GM19468 (cell line): ENCODE results near the gene ST7.

ENCODE experiments used
- ATAC-seq: cut with Tn5 transposase; IDR thresholded peaks from one replicate; pipeline ENCODE4 v1.9.1; 2021; ENCODE audit warnings: mild to moderate bottlenecking, moderate library complexity, moderate number of reproducible peaks; ENCODE audit not compliant: unreplicated experiment; ENCODE audit errors: extremely low read depth

The ST7 gene

GRCh38 chr7:117139397-117139984 lies 186.2 kb downstream of the ST7 start:
- ATAC-seq, result no peak

- ATAC-seq, result no peak
Measured at GRCh38 chr7:117140921-117141320, 187.6 kb downstream of the ST7 start.

DNA sequence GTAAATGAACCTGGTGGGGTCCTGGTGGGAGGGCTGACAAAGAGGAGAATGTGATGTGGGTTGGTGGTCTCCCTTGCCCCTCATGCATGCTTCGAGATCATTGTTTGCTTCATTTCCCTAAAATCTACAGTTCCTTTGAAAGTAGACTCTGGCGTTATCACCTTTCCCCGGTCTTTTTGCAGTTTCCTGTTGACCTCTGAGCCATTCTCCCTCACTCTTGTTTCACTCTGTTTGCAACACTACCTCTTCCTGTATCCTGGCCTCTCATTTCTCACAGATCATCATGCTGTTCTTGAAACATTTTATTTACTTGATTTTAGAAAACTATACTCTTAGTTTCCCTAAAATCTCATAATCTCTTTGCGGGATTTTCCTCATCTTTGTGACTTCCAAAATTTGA lies 189.8 kb downstream of the ST7 start:
- ATAC-seq, result no peak

DNA sequence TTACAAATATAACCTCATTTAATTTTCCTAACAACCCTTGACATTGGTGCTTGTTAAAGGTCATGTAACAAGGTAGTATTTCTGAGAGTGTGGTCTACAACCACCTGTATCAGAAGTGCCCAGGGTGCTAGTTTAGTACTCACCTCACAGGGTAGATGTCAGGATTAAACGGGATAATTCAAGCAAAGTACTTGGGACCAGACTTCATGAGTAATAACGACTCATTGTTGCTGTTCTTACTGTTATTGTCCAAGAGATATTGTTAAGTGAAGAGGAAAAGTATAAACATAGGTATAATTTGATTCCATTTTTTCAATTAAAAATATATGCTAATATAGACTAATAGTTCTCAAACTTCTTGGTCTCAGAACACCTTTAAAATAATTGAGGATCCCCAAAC lies 190.3 kb downstream of the ST7 start:
- ATAC-seq, result no peak

DNA sequence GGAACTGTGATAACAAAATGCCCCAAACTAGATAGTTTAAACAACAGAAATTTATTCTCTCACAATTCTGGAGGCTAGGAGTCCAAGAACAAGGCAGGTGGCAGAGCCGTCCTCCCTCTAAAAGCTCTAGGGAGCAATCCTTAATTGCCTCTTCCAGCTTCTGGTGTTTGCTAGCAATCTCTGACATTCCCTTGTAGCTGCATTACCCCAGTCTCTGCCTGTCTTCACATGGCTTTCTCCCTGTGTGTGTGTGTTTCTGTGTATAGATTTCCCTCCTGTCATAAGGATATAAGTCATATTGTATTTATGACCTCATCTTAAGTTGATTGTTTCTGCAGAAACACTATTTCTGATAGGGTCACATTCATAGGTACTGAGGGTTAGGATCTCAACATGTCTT lies 192.0 kb downstream of the ST7 start:
- ATAC-seq, result no peak

DNA sequence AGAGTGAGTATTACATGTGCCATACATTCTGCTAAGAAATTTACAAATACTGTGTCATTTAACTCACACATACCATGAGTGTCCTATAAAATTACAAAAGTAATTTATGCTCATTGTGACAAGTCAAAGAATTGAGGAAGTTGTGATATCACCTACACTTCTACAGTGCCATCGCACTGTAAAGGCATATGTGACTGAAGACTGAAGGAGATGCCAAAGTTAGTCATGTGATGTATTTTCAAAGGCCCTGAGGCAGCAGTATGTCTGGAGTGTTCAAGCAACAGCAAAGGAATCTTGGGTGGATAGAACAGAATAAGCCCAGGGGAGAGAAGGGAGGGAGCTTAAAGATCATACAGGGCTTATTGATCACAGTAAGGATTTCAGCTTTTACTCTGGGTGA lies 192.8 kb downstream of the ST7 start:
- ATAC-seq, result no peak

- ATAC-seq, result no peak
Measured at GRCh38 chr7:117146511-117146910, 193.2 kb downstream of the ST7 start.

DNA sequence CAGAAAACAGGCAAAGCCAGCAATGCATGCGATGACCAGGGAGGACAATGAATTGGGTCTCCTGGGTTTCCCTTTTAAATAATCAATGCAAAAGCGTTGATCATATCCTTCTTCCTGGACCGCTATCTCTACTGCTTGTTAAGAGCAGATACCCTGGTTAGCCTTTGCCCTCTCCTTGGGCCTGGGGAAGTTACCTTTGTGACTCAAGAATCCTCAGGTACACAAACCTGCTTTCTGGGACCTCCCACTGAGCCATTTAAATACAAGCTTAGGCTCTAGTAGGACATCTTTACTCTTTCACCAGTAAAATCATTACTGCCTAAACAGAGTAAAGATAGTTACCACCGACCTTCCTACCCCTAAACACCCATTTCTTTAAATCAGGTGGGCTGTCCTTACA lies 195.7 kb downstream of the ST7 start:
- ATAC-seq, result no peak

DNA sequence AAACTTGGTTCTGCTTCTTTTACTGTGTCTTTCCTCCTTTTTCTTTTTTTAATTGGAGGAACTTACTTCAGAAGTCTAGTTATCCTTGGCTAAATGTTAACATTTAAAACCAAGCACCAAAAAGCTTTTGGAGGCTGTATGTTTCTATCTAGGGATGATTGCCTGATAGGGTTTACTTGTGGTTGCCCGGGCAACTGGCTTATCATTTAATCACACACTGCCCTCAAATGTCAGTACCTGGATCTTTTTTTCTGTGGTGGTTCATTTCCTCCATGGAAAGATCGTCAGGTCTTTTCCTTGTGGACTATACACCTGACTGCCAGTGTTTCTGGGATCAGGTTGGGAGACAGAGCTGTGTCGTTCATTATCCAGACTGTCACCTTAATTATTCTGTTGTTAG lies 196.4 kb downstream of the ST7 start:
- no peak for ATAC-seq

- no peak for ATAC-seq
Measured at GRCh38 chr7:117152213-117153007, 199.1 kb downstream of the ST7 start.

- ATAC-seq, result no peak
Measured at GRCh38 chr7:117153016-117153545, 199.8 kb downstream of the ST7 start.

DNA sequence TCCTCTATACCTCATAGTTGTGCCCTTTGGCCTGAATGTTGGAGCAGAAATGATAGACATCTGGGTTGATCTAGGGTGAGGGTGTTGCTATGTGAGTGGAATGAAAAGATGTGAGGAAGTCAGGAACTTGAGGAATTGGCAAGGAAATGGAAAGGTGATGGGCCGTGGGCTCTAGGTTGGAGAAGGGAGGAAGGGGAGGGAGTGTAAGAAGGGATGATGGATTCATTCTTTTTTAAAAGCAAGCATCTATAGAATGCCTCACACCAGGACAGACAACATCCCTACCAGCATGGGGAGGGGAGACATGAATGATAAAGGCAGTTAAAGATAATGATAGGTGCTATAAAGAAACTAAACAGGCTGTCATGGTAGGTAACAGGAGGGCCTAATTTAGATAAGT lies 201.4 kb downstream of the ST7 start:
- ATAC-seq, result no peak

DNA sequence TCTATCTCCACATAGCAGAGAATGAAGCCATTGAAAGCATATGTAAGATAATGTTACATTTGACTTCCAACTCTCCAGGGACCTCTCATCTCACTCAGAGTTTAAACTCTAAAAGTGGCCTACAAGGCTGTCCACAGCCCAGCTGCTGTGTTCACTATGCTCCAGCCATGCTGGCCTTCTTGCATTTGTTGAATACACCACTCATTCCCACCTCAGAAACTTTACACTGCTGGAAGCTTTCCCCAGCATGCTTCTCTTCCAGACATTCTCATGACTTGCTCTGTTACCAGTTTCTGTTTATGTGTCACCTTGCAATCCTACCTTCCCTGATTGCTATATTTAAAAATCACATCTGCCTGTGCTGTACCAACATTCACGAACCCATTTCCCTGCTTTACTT lies 202.4 kb downstream of the ST7 start:
- ATAC-seq, result no peak

GRCh38 chr7:117157241-117158209 lies 204.2 kb downstream of the ST7 start:
- no peak for ATAC-seq

GRCh38 chr7:117158941-117159697 lies 205.8 kb downstream of the ST7 start:
- no peak for ATAC-seq

DNA sequence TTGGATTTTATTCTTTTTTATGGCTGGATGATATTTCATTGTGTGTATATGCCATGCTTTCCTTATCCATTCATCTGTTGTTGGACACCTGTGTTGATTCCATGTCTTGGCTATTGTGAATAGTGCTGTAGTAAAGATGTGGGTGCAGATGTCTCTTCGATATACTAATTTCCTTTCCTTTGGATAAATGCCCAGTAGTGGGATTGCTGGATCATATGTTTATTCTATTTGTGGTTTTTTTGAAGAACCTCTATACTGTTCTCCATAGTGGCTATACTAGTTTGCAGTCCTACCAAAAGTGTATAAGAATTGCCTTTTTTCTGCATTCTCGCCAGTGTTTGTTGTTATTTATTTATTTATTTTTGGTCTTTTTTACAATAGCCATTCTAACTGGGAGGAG lies 209.8 kb downstream of the ST7 start:
- no peak for ATAC-seq

DNA sequence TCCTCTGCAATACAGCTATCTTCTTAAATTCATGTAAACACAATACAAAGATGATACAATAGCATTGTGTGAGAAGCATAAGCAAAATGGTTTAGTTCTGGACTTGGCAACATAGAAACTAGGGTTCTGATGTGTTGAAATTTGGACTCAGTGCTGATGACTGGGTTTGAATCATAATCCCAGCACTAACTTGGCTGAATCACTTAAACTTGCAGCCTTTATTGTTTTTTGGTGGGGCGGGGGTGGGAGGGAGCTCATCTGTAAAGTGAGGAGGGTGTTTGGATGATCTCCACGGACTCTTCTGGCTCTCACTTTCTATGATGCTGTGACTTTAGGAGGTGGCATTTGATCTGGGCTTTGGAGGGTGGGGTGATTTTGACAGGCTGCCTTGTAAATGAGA lies 211.3 kb downstream of the ST7 start:
- ATAC-seq, result no peak

- ATAC-seq, result no peak
Measured at GRCh38 chr7:117165656-117166055, 212.4 kb downstream of the ST7 start.

DNA sequence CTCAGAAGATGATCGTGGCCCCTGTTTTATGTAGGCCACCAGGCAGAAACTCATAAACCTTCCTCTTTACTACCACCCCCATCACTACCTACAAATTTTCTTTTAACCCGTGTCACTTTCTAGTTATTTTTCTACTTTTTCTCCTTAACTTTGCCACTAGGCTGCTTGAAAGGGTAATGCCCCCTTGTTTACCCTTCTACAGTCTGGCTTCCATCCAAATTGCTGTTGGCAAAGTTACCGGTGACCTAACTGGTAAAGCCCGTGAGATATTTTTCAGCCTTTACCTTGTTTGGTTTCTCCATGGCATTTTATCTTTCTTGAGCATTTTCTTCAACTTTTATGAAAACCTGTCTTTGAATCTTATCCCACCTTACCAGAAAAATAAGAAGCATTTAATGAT lies 216.6 kb downstream of the ST7 start:
- ATAC-seq, result no peak

- no peak for ATAC-seq
Measured at GRCh38 chr7:117171106-117171505, 217.8 kb downstream of the ST7 start.
